HEK293T (cell line): ENCODE data around the gene NDUFS7.

Experiments
- CTCF ChIA-PET: fragments of 350-600 bp; formaldehyde crosslinking; extraction: SDS; loops from one replicate; lab custom pipeline; 2021; ENCODE audit warnings: antibody characterized with exemption, inconsistent platforms; lab: Yijun Ruan, JAX
- POLR2A ChIA-PET: fragments of 350-600 bp; formaldehyde crosslinking; extraction: SDS; loops from one replicate; lab custom pipeline; 2020; ENCODE audit warnings: antibody characterized with exemption, inconsistent platforms; lab: Yijun Ruan, JAX
- DNase-seq: peaks from one replicate; pipeline ENCODE4 v3.0.0; 2012; ENCODE audit warnings: mixed read lengths; ENCODE audit errors: extremely low spot score
- ARNT ChIP-seq: fragments of 450-650 bp; IDR thresholded peaks from 2 replicates; pipeline ENCODE4 v1.6.1; 2017; ENCODE audit warnings: mild to moderate bottlenecking
- BHLHE40 ChIP-seq: fragments of 450-650 bp; IDR thresholded peaks from 2 replicates; pipeline ENCODE4 v1.6.1; 2016; ENCODE audit warnings: mild to moderate bottlenecking, moderate library complexity, borderline replicate concordance
- CTBP1 ChIP-seq: fragments of 450-650 bp; IDR thresholded peaks from 2 replicates; pipeline ENCODE4 v1.6.1; 2016; ENCODE audit warnings: borderline replicate concordance
- ELF4 ChIP-seq: fragments of 450-650 bp; IDR thresholded peaks from 2 replicates; pipeline ENCODE4 v1.6.1; 2017; ENCODE audit warnings: antibody characterized with exemption
- FOXA1 ChIP-seq: fragments of 450-650 bp; IDR thresholded peaks from 2 replicates; pipeline ENCODE4 v1.6.1; 2016; ENCODE audit warnings: mild to moderate bottlenecking
- FOXK2 ChIP-seq: fragments of 450-650 bp; IDR thresholded peaks from 2 replicates; pipeline ENCODE4 v1.6.1; 2016; ENCODE audit warnings: mild to moderate bottlenecking
- FOXM1 ChIP-seq: fragments of 450-650 bp; IDR thresholded peaks from 2 replicates; pipeline ENCODE4 v1.6.1; 2017; ENCODE audit warnings: mild to moderate bottlenecking, borderline replicate concordance
- HDGF ChIP-seq: fragments of 450-650 bp; IDR thresholded peaks from 2 replicates; pipeline ENCODE4 v1.6.1; 2017; ENCODE audit warnings: antibody characterized with exemption, borderline replicate concordance
- L3MBTL2 ChIP-seq: fragments of 450-650 bp; conservative IDR thresholded peaks from 2 replicates; pipeline ENCODE4 v1.6.1; 2016; ENCODE audit warnings: mild to moderate bottlenecking
- LEF1 ChIP-seq: fragments of 450-650 bp; IDR thresholded peaks from 2 replicates; pipeline ENCODE4 v1.6.1; 2017; ENCODE audit warnings: mild to moderate bottlenecking, borderline replicate concordance
- NFRKB ChIP-seq: fragments of 450-650 bp; IDR thresholded peaks from 2 replicates; pipeline ENCODE4 v1.6.1; 2016; ENCODE audit warnings: mild to moderate bottlenecking, moderate library complexity
- SP1 ChIP-seq: fragments of 450-650 bp; IDR thresholded peaks from 2 replicates; pipeline ENCODE4 v1.6.1; 2017
- SUZ12 ChIP-seq: fragments of 450-650 bp; IDR thresholded peaks from 2 replicates; pipeline ENCODE4 v1.6.1; 2016; ENCODE audit warnings: mild to moderate bottlenecking
- TARDBP ChIP-seq: fragments of 450-650 bp; IDR thresholded peaks from 2 replicates; pipeline ENCODE4 v1.6.1; 2016
- ZNF384 ChIP-seq: fragments of 450-650 bp; IDR thresholded peaks from 2 replicates; pipeline ENCODE4 v1.6.1; 2016
- TF ChIP-seq, protein P1 (sequence below): fragments of 450-650 bp; IDR thresholded peaks from 2 replicates; pipeline ENCODE4 v1.6.1; 2016

NDUFS7 gene

GRCh38 chr19:1411255-1412191 lies 27.8 kb downstream of the NDUFS7 start:
- TF ChIP-seq CTBP1 = no peak
- no peak for TF ChIP-seq ZNF384
- TF ChIP-seq HDGF = no peak
- no peak for TF ChIP-seq SUZ12
- TF ChIP-seq, protein P1, sequence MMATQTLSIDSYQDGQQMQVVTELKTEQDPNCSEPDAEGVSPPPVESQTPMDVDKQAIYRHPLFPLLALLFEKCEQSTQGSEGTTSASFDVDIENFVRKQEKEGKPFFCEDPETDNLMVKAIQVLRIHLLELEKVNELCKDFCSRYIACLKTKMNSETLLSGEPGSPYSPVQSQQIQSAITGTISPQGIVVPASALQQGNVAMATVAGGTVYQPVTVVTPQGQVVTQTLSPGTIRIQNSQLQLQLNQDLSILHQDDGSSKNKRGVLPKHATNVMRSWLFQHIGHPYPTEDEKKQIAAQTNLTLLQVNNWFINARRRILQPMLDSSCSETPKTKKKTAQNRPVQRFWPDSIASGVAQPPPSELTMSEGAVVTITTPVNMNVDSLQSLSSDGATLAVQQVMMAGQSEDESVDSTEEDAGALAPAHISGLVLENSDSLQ = no peak
- TF ChIP-seq SP1 = no peak
- TF ChIP-seq L3MBTL2 = no peak
- no peak for TF ChIP-seq FOXK2
- no peak for TF ChIP-seq BHLHE40
- no peak for TF ChIP-seq FOXA1
- no peak for TF ChIP-seq NFRKB
- no peak for TF ChIP-seq FOXM1
- TF ChIP-seq TARDBP = no peak
- TF ChIP-seq ARNT = no peak
- CTCF ChIA-PET = no interaction called here
- no peak for DNase-seq
- POLR2A ChIA-PET = no interaction called here

DNA sequence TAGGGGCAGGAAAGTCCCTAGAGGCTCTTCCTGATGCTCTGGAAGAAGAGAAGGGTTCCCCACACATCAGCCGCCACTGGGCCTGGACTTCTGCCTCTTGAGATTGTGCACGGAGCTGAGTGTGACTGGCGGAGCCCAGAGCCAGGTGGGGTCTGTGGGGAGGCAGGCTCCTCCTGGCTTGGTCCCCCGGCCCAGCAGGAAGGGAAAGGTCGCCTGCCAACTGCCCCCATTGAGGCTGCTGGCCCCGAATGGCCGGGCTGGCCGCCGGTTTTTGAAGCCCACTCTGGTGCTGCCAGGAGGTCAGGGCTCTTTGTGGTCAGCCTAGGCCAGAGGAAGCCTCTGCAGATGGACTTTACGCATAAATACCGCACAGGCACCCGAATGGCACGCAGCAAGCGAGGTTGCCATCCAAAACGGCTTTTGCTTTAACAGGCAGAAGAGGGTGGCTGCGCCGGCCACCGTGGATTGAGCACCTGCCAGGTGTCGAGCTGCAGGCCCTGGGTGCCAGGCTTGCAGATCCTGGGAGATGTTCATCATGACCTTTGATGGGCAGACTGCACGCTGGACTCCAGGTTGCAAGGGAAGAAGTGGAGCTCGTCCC lies 28.7 kb downstream of the NDUFS7 start:
- ChIA-PET CTCF (no interaction called here), POLR2A (interaction anchor here (2.7 kb wide), 1 partner anchor 143 kb away, joined by 10 read pairs; the partner anchor contains the start of gene CIRBP)
- TF ChIP-seq CTBP1 (no peak), FOXM1 (no peak), NFRKB (no peak), SP1 (no peak), ARNT (no peak), ZNF384 (no peak), BHLHE40 (no peak), TARDBP (no peak), HDGF (no peak)
- TF ChIP-seq, protein P1 = no peak
- no peak for DNase-seq

GRCh38 chr19:1412995-1413800 lies 29.5 kb downstream of the NDUFS7 start:
- TF ChIP-seq LEF1 (no peak), FOXK2 (no peak), HDGF (no peak), NFRKB (no peak), CTBP1 (no peak), TARDBP (no peak), SUZ12 (no peak), BHLHE40 (no peak), ZNF384 (no peak), FOXA1 (no peak), SP1 (no peak), ARNT (no peak), ELF4 (no peak), FOXM1 (no peak)
- TF ChIP-seq, protein P1 = no peak
- DNase-seq = no peak
- ChIA-PET CTCF (no interaction called here), POLR2A (interaction anchor here (1.0 to 2.7 kb wide), 2 partner anchors 10 to 144 kb away, joined by 5 to 10 read pairs; partner anchors contain the start of gene CIRBP)

DNA sequence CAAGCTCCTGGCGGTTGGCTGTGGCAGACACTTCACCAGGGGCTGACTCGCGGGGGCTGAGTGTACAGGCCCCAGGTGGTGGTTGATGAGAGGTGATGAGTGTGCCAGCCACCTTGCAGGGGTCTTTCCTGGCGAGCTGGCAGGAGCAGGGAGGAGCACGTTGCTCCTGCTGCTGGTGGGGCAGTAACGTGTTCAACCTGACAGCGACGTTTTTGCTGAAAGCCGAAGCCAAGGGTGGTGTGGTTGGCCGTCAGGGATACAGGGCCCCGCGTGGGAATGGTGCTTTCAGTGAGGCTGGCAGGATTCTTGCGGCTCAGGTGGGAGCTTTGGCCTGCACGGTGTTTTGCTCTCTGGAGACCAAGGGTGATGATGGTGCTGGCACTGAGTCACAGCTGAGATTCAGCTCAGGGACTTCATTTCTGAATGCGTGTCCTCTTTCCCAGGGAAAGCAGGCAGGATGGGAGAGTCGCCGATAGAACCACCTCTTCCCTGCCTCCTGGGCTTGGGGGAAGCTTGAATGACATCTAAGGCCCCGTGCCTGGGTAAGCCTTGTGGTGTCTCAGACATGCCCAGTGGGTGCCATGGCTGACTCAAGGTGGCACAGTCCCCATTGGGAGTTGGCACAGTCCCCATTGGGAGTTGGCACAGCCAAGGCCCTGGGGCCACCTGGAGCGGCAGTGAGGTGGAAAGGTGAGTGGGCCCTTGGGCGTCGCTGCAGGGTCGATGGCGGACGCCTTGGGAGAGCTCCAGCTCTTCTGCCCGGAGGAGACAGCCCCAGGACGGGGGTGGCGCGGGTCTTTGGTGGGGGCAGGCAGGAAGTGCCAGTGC lies 32.5 kb downstream of the NDUFS7 start:
- CTCF ChIA-PET = interaction anchor here (0.5 to 0.6 kb wide), 2 partner anchors 173 to 222 kb away, joined by 3 read pairs; no protein-coding TSS in a partner anchor
- DNase-seq = no peak
- POLR2A ChIA-PET = interaction anchor here (1.0 kb wide), 1 partner anchor 147 kb away, joined by 3 read pairs; no protein-coding TSS in a partner anchor
- TF ChIP-seq FOXK2 = no peak
- TF ChIP-seq, protein P1 = no peak
- no peak for TF ChIP-seq HDGF
- no peak for TF ChIP-seq SUZ12
- TF ChIP-seq ARNT = no peak
- TF ChIP-seq LEF1 = no peak
- no peak for TF ChIP-seq ZNF384
- no peak for TF ChIP-seq ELF4
- TF ChIP-seq SP1 = no peak
- no peak for TF ChIP-seq CTBP1
- TF ChIP-seq L3MBTL2 = no peak
- TF ChIP-seq NFRKB = no peak
- no peak for TF ChIP-seq BHLHE40
- no peak for TF ChIP-seq FOXM1
- TF ChIP-seq FOXA1 = no peak
- no peak for TF ChIP-seq TARDBP
